Uterus (tissue), 2 donors: ENCODE results near the gene MINK1.

ENCODE experiments used
- POLR2A ChIP-seq, 2 donors: fragments of 450-650 bp; IDR thresholded peaks; one replicate each; pipeline ENCODE4 v1.6.1; 2016; ENCODE audit warnings: antibody characterized with exemption in 2 of 2, mild to moderate bottlenecking in 1 of 2, moderate library complexity in 1 of 2
- TF ChIP-seq, protein P1 (sequence below), 4 experiments: fragments of 200-600 bp in 2 of 4; fragments of 450-650 bp in 2 of 4; sonication (generic) in 2 of 4; IDR thresholded peaks; one replicate each; pipeline ENCODE4 v1.5.1; 2016 to 2019; ENCODE audit warnings: antibody characterized with exemption in 4 of 4, mild to moderate bottlenecking in 2 of 4, moderate library complexity in 1 of 4

DNA sequence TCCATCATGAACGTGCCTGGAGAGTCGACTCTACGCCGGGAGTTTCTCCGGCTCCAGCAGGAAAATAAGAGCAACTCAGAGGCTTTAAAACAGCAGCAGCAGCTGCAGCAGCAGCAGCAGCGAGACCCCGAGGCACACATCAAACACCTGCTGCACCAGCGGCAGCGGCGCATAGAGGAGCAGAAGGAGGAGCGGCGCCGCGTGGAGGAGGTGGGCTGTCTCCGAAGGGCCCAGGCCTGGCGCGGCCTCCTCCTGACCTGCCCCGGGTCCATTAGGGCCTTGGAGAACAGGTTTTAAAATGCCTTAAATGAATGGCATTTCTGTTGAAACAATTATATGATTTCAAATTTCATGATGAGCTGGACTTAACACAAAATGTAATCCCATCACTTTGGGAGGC lies 54.4 kb downstream of the MINK1 start:
- TF ChIP-seq POLR2A (IDR thresholded peaks at IDR 0.05): no peak
- TF ChIP-seq, protein P1, sequence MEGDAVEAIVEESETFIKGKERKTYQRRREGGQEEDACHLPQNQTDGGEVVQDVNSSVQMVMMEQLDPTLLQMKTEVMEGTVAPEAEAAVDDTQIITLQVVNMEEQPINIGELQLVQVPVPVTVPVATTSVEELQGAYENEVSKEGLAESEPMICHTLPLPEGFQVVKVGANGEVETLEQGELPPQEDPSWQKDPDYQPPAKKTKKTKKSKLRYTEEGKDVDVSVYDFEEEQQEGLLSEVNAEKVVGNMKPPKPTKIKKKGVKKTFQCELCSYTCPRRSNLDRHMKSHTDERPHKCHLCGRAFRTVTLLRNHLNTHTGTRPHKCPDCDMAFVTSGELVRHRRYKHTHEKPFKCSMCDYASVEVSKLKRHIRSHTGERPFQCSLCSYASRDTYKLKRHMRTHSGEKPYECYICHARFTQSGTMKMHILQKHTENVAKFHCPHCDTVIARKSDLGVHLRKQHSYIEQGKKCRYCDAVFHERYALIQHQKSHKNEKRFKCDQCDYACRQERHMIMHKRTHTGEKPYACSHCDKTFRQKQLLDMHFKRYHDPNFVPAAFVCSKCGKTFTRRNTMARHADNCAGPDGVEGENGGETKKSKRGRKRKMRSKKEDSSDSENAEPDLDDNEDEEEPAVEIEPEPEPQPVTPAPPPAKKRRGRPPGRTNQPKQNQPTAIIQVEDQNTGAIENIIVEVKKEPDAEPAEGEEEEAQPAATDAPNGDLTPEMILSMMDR (IDR thresholded peaks at IDR 0.05): no peak
